ENCODE results near the gene CRYGA.

DNA sequence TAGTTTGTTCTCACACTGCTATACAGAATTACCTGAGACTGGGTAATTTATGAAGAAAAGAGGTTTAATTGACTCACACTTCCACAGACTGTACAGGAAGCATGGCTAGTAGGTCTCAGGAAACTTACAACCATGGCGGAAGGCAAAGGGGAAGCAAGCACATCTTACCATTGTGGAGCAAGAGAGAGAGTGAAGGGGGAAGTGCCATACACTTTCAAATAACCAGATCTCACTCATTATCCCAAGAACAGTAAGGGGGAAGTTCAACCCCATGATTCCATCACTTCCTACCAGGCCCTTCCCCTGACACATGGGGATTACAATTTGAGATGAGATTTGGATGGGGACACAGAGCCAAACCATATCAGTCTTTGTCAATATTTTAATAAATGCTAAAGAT, 12.4 kb downstream of the CRYGA start:
- no peak for TF ChIP-seq SUZ12 (IDR thresholded peaks at IDR 0.05; ENCODE audit: extremely low read depth, insufficient read depth, insufficient read length)
- no peak for TF ChIP-seq ZNF274 (IDR thresholded peaks at IDR 0.05; ENCODE audit: low read depth, low read length)

Data from NT2/D1 (cell line).